K562 (cell line): ENCODE measurements around the gene PLXNA2. TPM values are rescaled to one million over a fixed set of nuclear protein-coding genes. Genes with fewer than 3 reads are reported as not detected.

Experiments
- ATAC-seq: fragments of 200-7000 bp; cut with Tn5 transposase; 3 replicates; pipeline ENCODE4 v1.9.1; 2020; ENCODE audit warnings: moderate library complexity
- BruUV-seq: library from RNA; stranded (reverse); fragments of 400-500 nt; replicated peaks from 2 replicates; lab custom pipeline; 2021; lab: Mats Ljungman, UMichigan
- CTCF ChIA-PET: fragments of 300-600 bp; formaldehyde crosslinking; extraction: SDS; loops from one replicate; lab custom pipeline; 2021; ENCODE audit warnings: low intra/inter-chr PET ratio; lab: Yijun Ruan, JAX
- POLR2A ChIA-PET: fragments of 300-600, 350-650 bp; sonication (Branson Sonifier 250); formaldehyde crosslinking; extraction: SDS; loops from one replicate; lab custom pipeline; 2021; ENCODE audit warnings: antibody characterized with exemption, inconsistent platforms; lab: Yijun Ruan, JAX
- DNase-seq, 4 experiments: peaks; one replicate each; pipeline versions ENCODE4 v3.0.0 to v3.0.0-alpha.2; 2011 to 2018; ENCODE audit warnings: low spot score in 3 of 4, mixed read lengths in 3 of 4; ENCODE audit errors: extremely low read depth in 1 of 4
- FAIRE-seq: peaks from 2 replicates; lab custom pipeline; 2011; peaks lifted over from hg19 to GRCh38; lab: Jason Lieb, UNC
- H2AFZ ChIP-seq: 2 replicates; pipeline ENCODE4 v1.6.0; 2011; ENCODE audit warnings: low read depth, low read length, control low read depth, inconsistent platforms
- H3K27ac ChIP-seq: fragments of 200-600 bp; 3 replicates; pipeline ENCODE4 v1.8.0; 2011; ENCODE audit warnings: low read depth, mild to moderate bottlenecking, control low read depth, inconsistent platforms, low read length, moderate library complexity, mixed read lengths; ENCODE audit errors: extremely low read depth
- H3K27me3 ChIP-seq, 2 experiments: fragments of 300-600 bp in 1 of 2; 2 replicates in 1 of 2; 3 replicates in 1 of 2; pipeline versions ENCODE4 v1.6.0 to v1.8.0; 2011; ENCODE audit warnings: inconsistent platforms in 2 of 2, low read length in 2 of 2, mild to moderate bottlenecking in 1 of 2, mixed read lengths in 1 of 2, moderate library complexity in 1 of 2; ENCODE audit not compliant: control insufficient read depth in 2 of 2, insufficient read depth in 2 of 2
- H3K36me3 ChIP-seq: fragments of 300-600 bp; 3 replicates; pipeline ENCODE4 v1.8.0; 2011; ENCODE audit warnings: mild to moderate bottlenecking, low read length, inconsistent platforms; ENCODE audit not compliant: control insufficient read depth, insufficient read depth
- H3K4me1 ChIP-seq, 2 experiments: fragments of 200-600 bp in 1 of 2; replicated peaks in 1 of 2; 2 replicates in 1 of 2; 3 replicates in 1 of 2; pipeline versions ENCODE4 v1.5.1 to v1.8.0; 2011; ENCODE audit warnings: inconsistent platforms in 2 of 2, low read length in 2 of 2, mild to moderate bottlenecking in 1 of 2, mixed read lengths in 1 of 2, moderate library complexity in 1 of 2; ENCODE audit not compliant: control insufficient read depth in 2 of 2, insufficient read depth in 2 of 2
- H3K4me2 ChIP-seq: 2 replicates; pipeline ENCODE4 v1.6.1; 2011; ENCODE audit warnings: low read length, control low read depth, inconsistent platforms, mixed read lengths; ENCODE audit not compliant: insufficient read depth
- H3K4me3 ChIP-seq: fragments of 200-600 bp; sonication (generic), shearing (Covaris generic); 2 replicates; pipeline ENCODE4 v1.5.1; 2016; ENCODE audit warnings: control low read depth, inconsistent platforms
- H3K79me2 ChIP-seq: fragments of 200-600 bp; 3 replicates; pipeline ENCODE4 v1.8.0; 2011; ENCODE audit warnings: low read length, inconsistent platforms; ENCODE audit not compliant: control insufficient read depth, insufficient read depth
- H3K9ac ChIP-seq, 2 experiments: 2 replicates each; pipeline versions ENCODE4 v1.6.0 to v1.6.1; 2011; ENCODE audit warnings: low read depth in 2 of 2, low read length in 2 of 2, control low read depth in 1 of 2, inconsistent platforms in 1 of 2, mild to moderate bottlenecking in 1 of 2, mixed read lengths in 1 of 2; ENCODE audit not compliant: insufficient read depth in 1 of 2
- H3K9me1 ChIP-seq: one replicate; pipeline ENCODE4 v1.6.0; 2011; ENCODE audit warnings: inconsistent platforms, mild to moderate bottlenecking, low read length, moderate library complexity; ENCODE audit not compliant: control insufficient read depth, insufficient read depth
- H3K9me3 ChIP-seq: replicated peaks from 2 replicates; pipeline ENCODE4 v1.5.1; 2011; ENCODE audit warnings: low read depth, low read length, inconsistent platforms; ENCODE audit not compliant: control insufficient read depth, insufficient read depth
- H4K20me1 ChIP-seq: replicated peaks from 2 replicates; pipeline ENCODE4 v1.6.1; 2011; ENCODE audit warnings: low read length, inconsistent platforms, mixed read lengths; ENCODE audit not compliant: control insufficient read depth, insufficient read depth
- BHLHE40 ChIP-seq: IDR thresholded peaks from 2 replicates; pipeline ENCODE4 v1.6.1; 2011; ENCODE audit warnings: low read length, improper control_type of control experiment
- FOXK1 ChIP-seq: sonication (generic); formaldehyde crosslinking; IDR thresholded peaks from 2 replicates; pipeline ENCODE4 v1.8.0; 2022; ENCODE audit warnings: missing genetic modification reagents, mild to moderate bottlenecking, borderline replicate concordance
- HDAC2 ChIP-seq: fragments of 450-650 bp; IDR thresholded peaks from 2 replicates; pipeline ENCODE4 v1.6.1; 2016; ENCODE audit warnings: mild to moderate bottlenecking
- HDAC6 ChIP-seq: IDR thresholded peaks from 2 replicates; pipeline ENCODE4 v1.6.1; 2012; ENCODE audit warnings: low read depth, mild to moderate bottlenecking, control low read depth, inconsistent platforms, low read length, moderate library complexity
- KLF1 ChIP-seq: fragments of 450-650 bp; IDR thresholded peaks from 2 replicates; pipeline ENCODE4 v1.6.1; 2016; ENCODE audit warnings: missing genetic modification characterization, missing compliant biosample characterization
- PURB ChIP-seq: sonication (generic); formaldehyde crosslinking; IDR thresholded peaks from 2 replicates; pipeline ENCODE4 v1.9.0; 2021; ENCODE audit warnings: low read depth, mild to moderate bottlenecking, missing genetic modification reagents
- WGBS: fragments of 100-300 bp; shearing (Covaris generic); methylation state at CpG from one replicate; pipeline ENCODE4 v1.1.6; 2016; ENCODE audit warnings: low coverage, mixed read lengths; ENCODE audit not compliant: insufficient coverage; ENCODE audit errors: missing lambda C conversion rate; 5-methylcytosine and 5-hydroxymethylcytosine counted together
- in situ Hi-C: fragments of 300-500 bp; cut with MboI; formaldehyde crosslinking; loops from 4 replicates; pipeline ENCODE4 v1.15.0; 2018; ENCODE audit warnings: inconsistent platforms, mixed read lengths
- intact Hi-C: fragments of 100-400 bp; cut with micrococcal nuclease; formaldehyde crosslinking; loops from 2 replicates; pipeline ENCODE4 v1.14.2; 2022
- polyA plus RNA-seq, 8 experiments: library from polyadenylated mRNA; depleted of rRNA in 4 of 8; stranded (reverse) in 5 of 8; unstranded in 3 of 8; fragments of >200 nt; fragmentation: Nextera tagmentation in 2 of 8; fragmentation: Illumina TruSeq in 1 of 8; extraction: Ambion mirVana in 2 of 8; extraction: Trizol in 1 of 8; gene quantifications; 2 replicates each; pipeline versions ENCODE4 v1.2.1 to v1.2.3, GENCODE V29; 2011 to 2014; ENCODE audit warnings: inconsistent platforms in 1 of 8, missing spikeins in 1 of 8
- total RNA-seq, 7 experiments: library from RNA; depleted of rRNA in 6 of 7; stranded (reverse); fragments of >200 nt in 6 of 7; fragmentation: Illumina TruSeq in 2 of 7; extraction: Trizol in 2 of 7; gene quantifications; 2 replicates each; pipeline versions ENCODE4 v1.2.1 to v1.2.3, GENCODE V29; 2011 to 2021; ENCODE audit warnings: low replicate concordance in 1 of 7
- TF ChIP-seq, protein P1 (sequence below): fragments of 250-450 bp; sonication (Bioruptor Pico); IDR thresholded peaks from 2 replicates; pipeline ENCODE4 v1.5.0; 2021; ENCODE audit warnings: mild to moderate bottlenecking, borderline replicate concordance

The PLXNA2 gene
- total and polyA plus RNA-seq, 9 of the 15 experiments (the other 6 are each of a cell fraction or from before 2014, with no cell fraction given): 0.01 to 1.3 (median 0.32) TPM

- no peak overlapping the region for H3K9ac ChIP-seq
Measured at GRCh38 chr1:208158640-208159554, 85.3 kb downstream of the PLXNA2 start.

GRCh38 chr1:208157769-208158168, 86.4 kb downstream of the PLXNA2 start:
- H3K79me2 ChIP-seq: no peaks in the 10 kb centered on the region
- POLR2A ChIA-PET: interaction anchor here (1.0 to 1.2 kb wide), 4 partner anchors 9 to 18 kb away, joined by 3 to 4 read pairs (median 3); no protein-coding TSS in a partner anchor
- H4K20me1 ChIP-seq: 0 out of 2 replicates have a peak, but pooled peaks cover 6% of the 10 kb centered on the region
- no peak for DNase-seq
- 12% methylated on average over 3 of the region's 3 CpGs for WGBS
- no peaks in the 10 kb centered on the region for H3K9me1 ChIP-seq
- no peak for FAIRE-seq
- no peak overlapping the region for H3K27ac ChIP-seq
- intact Hi-C loops (no loop called here), in situ Hi-C loops (no loop called here)
- no peak overlapping the region for H2AFZ ChIP-seq
- no peaks in the 10 kb centered on the region for H3K9me3 ChIP-seq
- ATAC-seq: no peak
- CTCF ChIA-PET: interaction anchor here (0.7 kb wide), 1 partner anchor 27 kb away, joined by 3 read pairs; no protein-coding TSS in a partner anchor
- no TSS peak for BruUV-seq
- H3K4me1 ChIP-seq: peaks cover 10 to 11% of the 10 kb centered on the region in 2 experiments; a peak in 3 of 5 replicates
- peaks cover 16 to 39% of the 10 kb centered on the region in 2 experiments; a peak in 4 of 5 replicates for H3K27me3 ChIP-seq
- H3K36me3 ChIP-seq: no peaks in the 10 kb centered on the region
- no peak overlapping the region for H3K9ac ChIP-seq
- no peak overlapping the region for H3K4me2 ChIP-seq
- no peak overlapping the region for H3K4me3 ChIP-seq
- TF ChIP-seq, protein P1, sequence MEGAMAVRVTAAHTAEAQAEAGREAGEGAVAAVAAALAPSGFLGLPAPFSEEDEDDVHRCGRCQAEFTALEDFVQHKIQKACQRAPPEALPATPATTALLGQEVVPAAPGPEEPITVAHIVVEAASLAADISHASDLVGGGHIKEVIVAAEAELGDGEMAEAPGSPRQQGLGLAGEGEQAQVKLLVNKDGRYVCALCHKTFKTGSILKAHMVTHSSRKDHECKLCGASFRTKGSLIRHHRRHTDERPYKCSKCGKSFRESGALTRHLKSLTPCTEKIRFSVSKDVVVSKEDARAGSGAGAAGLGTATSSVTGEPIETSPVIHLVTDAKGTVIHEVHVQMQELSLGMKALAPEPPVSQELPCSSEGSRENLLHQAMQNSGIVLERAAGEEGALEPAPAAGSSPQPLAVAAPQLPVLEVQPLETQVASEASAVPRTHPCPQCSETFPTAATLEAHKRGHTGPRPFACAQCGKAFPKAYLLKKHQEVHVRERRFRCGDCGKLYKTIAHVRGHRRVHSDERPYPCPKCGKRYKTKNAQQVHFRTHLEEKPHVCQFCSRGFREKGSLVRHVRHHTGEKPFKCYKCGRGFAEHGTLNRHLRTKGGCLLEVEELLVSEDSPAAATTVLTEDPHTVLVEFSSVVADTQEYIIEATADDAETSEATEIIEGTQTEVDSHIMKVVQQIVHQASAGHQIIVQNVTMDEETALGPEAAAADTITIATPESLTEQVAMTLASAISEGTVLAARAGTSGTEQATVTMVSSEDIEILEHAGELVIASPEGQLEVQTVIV (CRISPR knock-in tag): no peak
- TF ChIP-seq KLF1 (tag): no peak

More at GRCh38 chr1:208158640-208159554, 85.3 kb downstream of the PLXNA2 start:
- H3K4me1 ChIP-seq: peaks cover 16 to 22% of the 10 kb centered on the region in 2 experiments; a peak in 3 of 5 replicates
- no peak overlapping the region for H3K27ac ChIP-seq
- ATAC-seq (no peak), DNase-seq (no peak), FAIRE-seq (no peak)
- ChIA-PET POLR2A (interaction anchor here (1.0 to 1.2 kb wide), 4 partner anchors 10 to 15 kb away, joined by 3 to 4 read pairs (median 3); no protein-coding TSS in a partner anchor), CTCF (interaction anchor here (0.6 kb wide), 1 partner anchor 1086 kb away, joined by 4 read pairs; no protein-coding TSS in a partner anchor)
- intact Hi-C loops: no loop called here
- H2AFZ ChIP-seq: no peak overlapping the region
- H3K9me1 ChIP-seq: no peaks in the 10 kb centered on the region
- H3K79me2 ChIP-seq: no peaks in the 10 kb centered on the region
- 0 out of 2 replicates have a peak, but pooled peaks cover 6% of the 10 kb centered on the region for H4K20me1 ChIP-seq
- H3K36me3 ChIP-seq: no peaks in the 10 kb centered on the region
- TF ChIP-seq HDAC2 (no peak), HDAC6 (no peak), BHLHE40 (no peak), PURB (CRISPR knock-in tag) (no peak), FOXK1 (no peak)
- no peak overlapping the region for H3K4me2 ChIP-seq
- BruUV-seq: no TSS peak
- no peaks in the 10 kb centered on the region for H3K9me3 ChIP-seq
- H3K27me3 ChIP-seq: peaks cover 9 to 34% of the 10 kb centered on the region in 2 experiments; a peak in 4 of 5 replicates
- WGBS: 8% methylated on average over 8 of the region's 8 CpGs
- no peak overlapping the region for H3K4me3 ChIP-seq
- in situ Hi-C loops: no loop called here
